Measurements from ENCODE around the gene PARP11.

DNA sequence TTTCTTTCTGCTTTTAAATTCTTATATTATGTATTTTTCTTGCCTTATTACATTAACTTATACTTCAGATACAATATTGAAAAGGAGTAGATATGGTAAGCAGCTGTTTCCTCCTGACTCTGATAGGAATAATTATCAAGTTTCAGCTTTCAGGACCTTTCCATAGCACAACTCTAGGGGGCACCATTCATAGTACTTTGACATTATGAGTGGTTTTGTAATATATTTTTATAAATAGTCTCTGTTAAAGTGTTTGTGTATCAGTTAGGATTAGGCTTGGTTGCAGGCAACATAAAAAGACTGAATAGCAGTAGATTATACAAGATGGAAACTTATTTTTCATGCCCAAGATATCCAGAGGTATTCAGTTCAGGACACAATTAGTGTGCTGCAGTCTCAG, 27.9 kb upstream of the PARP11 start:
- TF ChIP-seq CTCF (IDR thresholded peaks at IDR 0.05) (no peak), EZH2 (IDR thresholded peaks at IDR 0.05; ENCODE audit: borderline replicate concordance, insufficient read depth, low read depth, low read length, poor library complexity, severe bottlenecking) (no peak)
